BJ (cell line): ENCODE measurements around the gene RGL1. TPM values are rescaled to one million over a fixed set of nuclear protein-coding genes. Genes with fewer than 3 reads are reported as not detected.

Source experiments
- CTCF ChIA-PET: fragments of 350-600 bp; formaldehyde crosslinking; extraction: SDS; loops from one replicate; lab custom pipeline; 2021; ENCODE audit warnings: antibody characterized with exemption, inconsistent platforms; lab: Yijun Ruan, JAX
- POLR2A ChIA-PET: fragments of 300-600 bp; sonication (Branson Sonifier 250); formaldehyde crosslinking; extraction: SDS; loops from one replicate; lab custom pipeline; 2021; ENCODE audit warnings: antibody characterized with exemption; lab: Charles Lee
- DNase-seq: peaks from one replicate; pipeline ENCODE4 v3.0.0-alpha.2; 2011; ENCODE audit warnings: low read depth
- H3K27me3 ChIP-seq: 2 replicates; pipeline ENCODE4 v1.6.0; 2011; ENCODE audit warnings: low read length; ENCODE audit not compliant: control insufficient read depth, insufficient read depth
- H3K36me3 ChIP-seq: 2 replicates; pipeline ENCODE4 v1.5.1; 2011; ENCODE audit warnings: low read length; ENCODE audit not compliant: control insufficient read depth, insufficient read depth
- H3K4me3 ChIP-seq: 2 replicates; pipeline ENCODE4 v1.5.1; 2011; ENCODE audit warnings: low read depth, mild to moderate bottlenecking, control low read depth, low read length
- polyA plus RNA-seq: library from polyadenylated mRNA; depleted of rRNA; stranded (reverse); fragments of >200 nt; gene quantifications from 2 replicates; pipeline ENCODE4 v1.2.3, GENCODE V29; 2011
- TF ChIP-seq, protein P1 (sequence below): IDR thresholded peaks from 2 replicates; pipeline ENCODE4 v1.5.1; 2011; ENCODE audit warnings: low read depth, mild to moderate bottlenecking, control low read depth, inconsistent platforms, low read length, moderate library complexity; ENCODE audit not compliant: insufficient read depth

RGL1 gene
- polyA plus RNA-seq, 1 experiment, result 9.7 TPM

DNA sequence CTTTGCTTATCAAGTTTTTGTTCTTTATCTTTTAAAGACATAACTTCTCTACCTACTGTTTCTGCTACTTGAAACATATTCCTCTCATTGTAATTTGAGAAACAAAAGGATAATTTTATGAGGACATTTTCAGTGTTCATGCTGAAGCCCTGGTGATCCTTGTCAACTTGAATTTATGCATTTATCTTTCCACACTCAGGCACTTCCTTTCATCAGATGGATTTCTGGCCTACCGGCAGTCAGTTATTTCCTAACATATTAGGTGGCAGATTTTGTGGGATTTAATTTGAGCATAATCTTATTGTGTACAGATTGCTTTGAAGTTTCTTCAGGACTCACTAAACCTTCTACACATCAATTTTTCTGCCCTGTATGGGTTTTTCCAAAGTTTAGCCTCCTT lies 75.0 kb downstream of the RGL1 start:
- ChIA-PET POLR2A (no interaction called here), CTCF (no interaction called here)
- DNase-seq, result no peak
- TF ChIP-seq, protein P1, sequence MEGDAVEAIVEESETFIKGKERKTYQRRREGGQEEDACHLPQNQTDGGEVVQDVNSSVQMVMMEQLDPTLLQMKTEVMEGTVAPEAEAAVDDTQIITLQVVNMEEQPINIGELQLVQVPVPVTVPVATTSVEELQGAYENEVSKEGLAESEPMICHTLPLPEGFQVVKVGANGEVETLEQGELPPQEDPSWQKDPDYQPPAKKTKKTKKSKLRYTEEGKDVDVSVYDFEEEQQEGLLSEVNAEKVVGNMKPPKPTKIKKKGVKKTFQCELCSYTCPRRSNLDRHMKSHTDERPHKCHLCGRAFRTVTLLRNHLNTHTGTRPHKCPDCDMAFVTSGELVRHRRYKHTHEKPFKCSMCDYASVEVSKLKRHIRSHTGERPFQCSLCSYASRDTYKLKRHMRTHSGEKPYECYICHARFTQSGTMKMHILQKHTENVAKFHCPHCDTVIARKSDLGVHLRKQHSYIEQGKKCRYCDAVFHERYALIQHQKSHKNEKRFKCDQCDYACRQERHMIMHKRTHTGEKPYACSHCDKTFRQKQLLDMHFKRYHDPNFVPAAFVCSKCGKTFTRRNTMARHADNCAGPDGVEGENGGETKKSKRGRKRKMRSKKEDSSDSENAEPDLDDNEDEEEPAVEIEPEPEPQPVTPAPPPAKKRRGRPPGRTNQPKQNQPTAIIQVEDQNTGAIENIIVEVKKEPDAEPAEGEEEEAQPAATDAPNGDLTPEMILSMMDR, result no peak
- H3K4me3 ChIP-seq, result no peak overlapping the region
- H3K27me3 ChIP-seq, result no peaks in the 10 kb centered on the region
- H3K36me3 ChIP-seq, result no peaks in the 10 kb centered on the region

GRCh38 chr1:183880531-183881243 lies 75.8 kb downstream of the RGL1 start:
- Histone ChIP-seq H3K27me3 (no peaks in the 10 kb centered on the region), H3K4me3 (no peak overlapping the region), H3K36me3 (no peaks in the 10 kb centered on the region)
- ChIA-PET CTCF (interaction anchor here (1.2 to 2.4 kb wide), 2 partner anchors 10 to 35 kb away, joined by 3 to 7 read pairs; no protein-coding TSS in a partner anchor), POLR2A (no interaction called here)
- DNase-seq, result no peak
- TF ChIP-seq, protein P1, result no peak

DNA sequence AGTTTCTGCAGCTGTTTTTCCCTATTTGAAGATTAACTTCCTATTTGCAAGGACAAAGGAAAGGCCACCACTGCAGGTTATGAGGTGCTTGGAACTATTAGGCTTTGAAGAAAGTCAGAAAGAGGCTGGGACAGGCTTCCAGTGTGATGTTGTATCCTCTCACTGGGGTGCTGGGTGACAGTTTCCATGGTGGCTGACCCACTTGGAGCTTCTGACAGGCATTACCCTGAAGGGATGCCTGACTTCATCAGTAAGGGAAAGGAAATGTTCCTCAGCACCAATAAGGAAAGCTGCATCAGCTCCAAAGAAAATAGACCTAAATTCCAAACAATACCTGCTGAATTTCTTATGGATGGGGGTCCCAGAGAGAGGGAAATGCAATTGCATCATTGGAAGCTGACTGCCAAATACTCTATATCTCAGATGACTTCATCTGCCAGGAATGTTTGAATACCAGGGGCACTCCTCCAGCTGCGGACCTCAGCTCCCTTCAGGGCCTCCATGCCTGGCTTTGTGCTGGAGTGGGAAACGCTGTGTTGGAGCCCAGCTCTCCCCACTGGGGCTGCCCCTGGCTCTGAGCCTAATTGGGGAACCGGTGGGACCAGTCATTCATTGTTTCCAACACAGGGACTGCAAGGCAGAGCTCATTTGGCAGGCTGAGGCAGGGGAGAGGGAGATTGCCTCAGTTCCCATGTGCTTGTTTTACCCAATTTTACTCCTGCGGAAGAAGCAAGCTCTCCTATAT lies 76.6 kb downstream of the RGL1 start:
- Histone ChIP-seq H3K36me3 (no peaks in the 10 kb centered on the region), H3K4me3 (no peak overlapping the region), H3K27me3 (no peaks in the 10 kb centered on the region)
- ChIA-PET POLR2A (no interaction called here), CTCF (interaction anchor here (0.7 to 2.4 kb wide), 7 partner anchors 10 to 225 kb away, joined by 3 to 7 read pairs (median 3); no protein-coding TSS in a partner anchor)
- peak; percentile 11 for DNase-seq
- TF ChIP-seq, protein P1, result no peak

DNA sequence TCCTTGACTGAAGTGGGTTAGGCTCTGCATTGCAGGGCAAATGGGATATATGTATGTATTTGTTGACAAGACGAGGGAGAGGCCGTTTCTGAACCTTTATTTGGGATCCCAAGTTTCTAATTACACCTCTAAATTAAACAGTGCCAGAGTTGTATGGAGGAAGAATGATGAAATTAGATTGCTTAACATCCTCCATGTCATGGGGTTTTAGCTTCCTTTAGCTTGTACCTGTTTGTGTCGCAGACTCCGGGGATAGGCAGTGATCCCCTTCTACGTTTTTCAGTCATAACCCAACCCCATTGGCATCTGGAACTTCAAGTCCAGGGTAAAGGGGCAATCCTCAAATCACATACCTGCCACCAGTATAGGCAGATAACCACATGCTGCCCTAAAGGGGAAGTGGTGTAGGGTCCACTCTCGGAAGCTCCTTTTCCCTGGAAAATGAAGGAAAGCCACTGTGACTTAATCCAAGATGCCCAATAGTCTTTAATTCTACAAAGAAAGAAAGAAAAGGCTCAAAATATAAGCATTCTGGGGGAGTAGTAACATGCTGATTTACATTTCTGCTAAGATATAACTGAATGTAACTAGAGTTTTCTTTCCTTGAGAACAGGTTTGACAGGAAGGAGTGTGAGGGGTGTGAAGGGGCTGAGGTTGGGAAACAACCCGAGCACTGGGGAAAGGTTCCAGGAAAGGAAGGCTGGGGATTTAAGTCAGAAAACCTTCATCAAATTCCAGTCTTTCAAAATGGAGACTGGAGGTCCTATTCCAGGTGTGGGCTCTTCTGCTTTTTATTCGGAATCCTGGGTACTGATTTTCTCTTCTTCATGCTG lies 77.6 kb downstream of the RGL1 start:
- ChIA-PET CTCF (interaction anchor here (0.8 to 2.4 kb wide), 5 partner anchors 9 to 226 kb away, joined by 3 to 7 read pairs (median 3); no protein-coding TSS in a partner anchor), POLR2A (no interaction called here)
- Histone ChIP-seq H3K36me3 (no peaks in the 10 kb centered on the region), H3K4me3 (no peak overlapping the region), H3K27me3 (no peaks in the 10 kb centered on the region)
- TF ChIP-seq, protein P1, result no peak
- DNase-seq, result no peak
